ENCODE results near the gene CYP3A4. TPM values are rescaled to one million over a fixed set of nuclear protein-coding genes. Genes with fewer than 3 reads are reported as not detected.

The CYP3A4 gene
- total RNA-seq (10 to 100 TPM in 2 of 9 donors, 1 to 10 TPM in 3, under 1 TPM in 4; 0.14 to 34.6 (median 1.4) TPM), polyA plus RNA-seq (1 to 10 TPM in 1 of 3 donors, under 1 TPM in 2; 0.33 to 1.8 (median 0.57) TPM)
- long read RNA-seq, donor 1: 0 reads
- long read RNA-seq, donor 2: 0 reads
- long read RNA-seq, donor 3: 0 reads
- long read RNA-seq, donor 4, partial matches to known transcripts: 0 of 1 reads
- long read RNA-seq, donor 4, other reads (novel, unspliced or antisense): 0 of 1 reads
- long read RNA-seq, donor 5, transcript CYP3A4-201 (13 exons, 2,153 nt): major isoform, 10 of 12 reads
- long read RNA-seq, donor 5, partial matches to known transcripts: 0 of 12 reads
- long read RNA-seq, donor 5, other reads (novel, unspliced or antisense): 2 of 12 reads
- long read RNA-seq, donor 6: 0 reads
- long read RNA-seq, donor 7: 0 reads
- long read RNA-seq, donor 8: 0 reads
- long read RNA-seq, donor 9: 0 reads
- long read RNA-seq, donor 10: 0 reads

DNA sequence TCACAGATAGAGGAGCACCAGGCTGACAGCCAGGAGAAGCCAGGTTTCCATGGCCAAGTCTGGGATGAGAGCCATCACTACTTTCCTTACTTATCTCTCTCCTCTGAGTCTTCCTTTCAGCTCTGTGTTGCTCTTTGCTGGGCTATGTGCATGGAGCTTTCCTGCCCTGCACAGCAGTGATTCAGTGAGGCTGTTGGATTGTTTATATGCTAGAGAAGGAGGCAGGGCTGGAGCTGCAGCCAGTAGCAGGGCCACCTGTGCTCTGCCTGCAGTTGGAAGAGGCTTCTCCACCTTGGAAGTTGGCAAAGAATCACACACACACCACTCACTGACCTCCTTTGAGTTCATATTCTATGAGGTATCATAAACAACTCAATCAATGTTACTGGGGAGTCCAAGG, at the start of gene CYP3A4:
CYP3A4 (minus strand) TSS at position 178 of the 400 bp plus-strand sequence; CDS start at position 75, 103 bp downstream.
- H3K27me3 ChIP-seq: no peaks in the 10 kb centered on the region
- no peak for TF ChIP-seq POLR2A (IDR thresholded peaks at IDR 0.05)
- TF ChIP-seq, protein P1, sequence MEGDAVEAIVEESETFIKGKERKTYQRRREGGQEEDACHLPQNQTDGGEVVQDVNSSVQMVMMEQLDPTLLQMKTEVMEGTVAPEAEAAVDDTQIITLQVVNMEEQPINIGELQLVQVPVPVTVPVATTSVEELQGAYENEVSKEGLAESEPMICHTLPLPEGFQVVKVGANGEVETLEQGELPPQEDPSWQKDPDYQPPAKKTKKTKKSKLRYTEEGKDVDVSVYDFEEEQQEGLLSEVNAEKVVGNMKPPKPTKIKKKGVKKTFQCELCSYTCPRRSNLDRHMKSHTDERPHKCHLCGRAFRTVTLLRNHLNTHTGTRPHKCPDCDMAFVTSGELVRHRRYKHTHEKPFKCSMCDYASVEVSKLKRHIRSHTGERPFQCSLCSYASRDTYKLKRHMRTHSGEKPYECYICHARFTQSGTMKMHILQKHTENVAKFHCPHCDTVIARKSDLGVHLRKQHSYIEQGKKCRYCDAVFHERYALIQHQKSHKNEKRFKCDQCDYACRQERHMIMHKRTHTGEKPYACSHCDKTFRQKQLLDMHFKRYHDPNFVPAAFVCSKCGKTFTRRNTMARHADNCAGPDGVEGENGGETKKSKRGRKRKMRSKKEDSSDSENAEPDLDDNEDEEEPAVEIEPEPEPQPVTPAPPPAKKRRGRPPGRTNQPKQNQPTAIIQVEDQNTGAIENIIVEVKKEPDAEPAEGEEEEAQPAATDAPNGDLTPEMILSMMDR (IDR thresholded peaks at IDR 0.05): no peak
- no peak within 1 kb of the TSS for H3K27ac ChIP-seq
- H3K4me1 ChIP-seq (replicated peaks in 1 of 2): no peaks in the 10 kb centered on the region
- peak in 5 of 7 donors; percentile 23 to 56 (median 38) for DNase-seq
- H3K9me3 ChIP-seq (replicated peaks in 1 of 3): no peaks in the 10 kb centered on the region
- H3K36me3 ChIP-seq (replicated peaks in 1 of 2): no peaks in the 10 kb centered on the region
- no peak within 1 kb of the TSS for H3K4me3 ChIP-seq
- intact Hi-C loops (cut with DNase I): no loop called here

GRCh38 chr7:99833289-99833877, 49.4 kb upstream of the CYP3A4 start:
- H3K36me3 ChIP-seq (replicated peaks in 1 of 2): no peaks in the 10 kb centered on the region
- H3K9me3 ChIP-seq (replicated peaks in 1 of 3): no peaks in the 10 kb centered on the region
- peak overlapping the region in 3 of 5 donors; percentile 21 to 77 (median 29) for H3K27ac ChIP-seq
- intact Hi-C loops (cut with DNase I): no loop called here
- TF ChIP-seq, protein P1 (IDR thresholded peaks at IDR 0.05): no peak
- peak in 1 of 2 donors; percentile 32 for TF ChIP-seq POLR2A (IDR thresholded peaks at IDR 0.05)
- peaks cover 5 to 20% of the 10 kb centered on the region in 2 donors for H3K4me1 ChIP-seq (replicated peaks in 1 of 2)
- H3K27me3 ChIP-seq: no peaks in the 10 kb centered on the region
- peak overlapping the region in 1 of 4 donors; percentile 8 for H3K4me3 ChIP-seq
- WGBS, 4 donors: 23 to 53% (median 31%) methylated on average over 8 of the region's 8 CpGs
- DNase-seq: peak in 6 of 7 donors; percentile 32 to 63 (median 48)

GRCh38 chr7:99831595-99831994, 47.6 kb upstream of the CYP3A4 start:
- H3K27me3 ChIP-seq: no peaks in the 10 kb centered on the region
- no peaks in the 10 kb centered on the region for H3K9me3 ChIP-seq (replicated peaks in 1 of 3)
- no peak overlapping the region for H3K4me3 ChIP-seq
- peak in 1 of 7 donors; percentile 22 for DNase-seq
- no peak overlapping the region for H3K27ac ChIP-seq
- peaks cover 5 to 20% of the 10 kb centered on the region in 2 donors for H3K4me1 ChIP-seq (replicated peaks in 1 of 2)
- H3K36me3 ChIP-seq (replicated peaks in 1 of 2): no peaks in the 10 kb centered on the region
- intact Hi-C loops (cut with DNase I): no loop called here
- TF ChIP-seq, protein P1 (IDR thresholded peaks at IDR 0.05): no peak
- TF ChIP-seq POLR2A (IDR thresholded peaks at IDR 0.05): no peak

- intact Hi-C loops (cut with DNase I): no loop called here
- Histone ChIP-seq H3K27me3 (no peaks in the 10 kb centered on the region), H3K36me3 (replicated peaks in 1 of 2) (no peaks in the 10 kb centered on the region), H3K4me1 (replicated peaks in 1 of 2) (peaks cover 5 to 20% of the 10 kb centered on the region in 2 donors), H3K9me3 (replicated peaks in 1 of 3) (no peaks in the 10 kb centered on the region), H3K27ac (no peak overlapping the region), H3K4me3 (no peak overlapping the region)
- no peak for DNase-seq
- 96 to 100% (median 99%) methylated on average over 1 of the region's 1 CpG for WGBS, 4 donors
- TF ChIP-seq POLR2A (IDR thresholded peaks at IDR 0.05): no peak
- TF ChIP-seq, protein P1 (IDR thresholded peaks at IDR 0.05): no peak
These were observed 45.7 kb upstream of the CYP3A4 start for GRCh38 chr7:99829524-99830160.

Measured in adrenal gland (tissue), 19 donors.